Activated T-cell treated with anti-CD3 and anti-CD28 coated beads, Interleukin-2, amount 50 U/mL, for 24 hours (primary cell): ENCODE results near the gene ZNF214.
"Not testable (repeated sequence)": the region's sequence is repeated elsewhere in the genome, so short reads cannot be mapped to it uniquely, and the experiment has no call there.

Experiments
- DNase-seq: peaks from one replicate; pipeline ENCODE4 v3.0.0-alpha.2; 2020
- H3K27ac Mint-ChIP-seq: 2 replicates; pipeline ENCODE4 v1.8.0; 2020; ENCODE audit warnings: mild to moderate bottlenecking, mixed read lengths
- H3K27me3 Mint-ChIP-seq: 2 replicates; pipeline ENCODE4 v1.8.0; 2020; ENCODE audit warnings: mixed read lengths
- H3K36me3 Mint-ChIP-seq: 2 replicates; pipeline ENCODE4 v1.8.0; 2020; ENCODE audit warnings: low read depth, mixed read lengths
- H3K4me1 Mint-ChIP-seq: 2 replicates; pipeline ENCODE4 v1.8.0; 2020; ENCODE audit warnings: low read depth, mixed read lengths
- H3K4me3 Mint-ChIP-seq: 2 replicates; pipeline ENCODE4 v1.8.0; 2020; ENCODE audit warnings: mild to moderate bottlenecking, moderate library complexity, mixed read lengths
- H3K9me3 Mint-ChIP-seq: 2 replicates; pipeline ENCODE4 v1.8.0; 2020; ENCODE audit warnings: mixed read lengths

ZNF214 gene

GRCh38 chr11:7016011-7016410 lies 4.1 kb downstream of the ZNF214 start:
- H3K27ac Mint-ChIP-seq = no peak overlapping the region
- no peaks in the 10 kb centered on the region for H3K9me3 Mint-ChIP-seq
- DNase-seq = no peak
- H3K27me3 Mint-ChIP-seq = peaks cover 26% of the 10 kb centered on the region
- no peaks in the 10 kb centered on the region for H3K36me3 Mint-ChIP-seq
- peaks cover 8% of the 10 kb centered on the region for H3K4me1 Mint-ChIP-seq
- no peak overlapping the region for H3K4me3 Mint-ChIP-seq

DNA sequence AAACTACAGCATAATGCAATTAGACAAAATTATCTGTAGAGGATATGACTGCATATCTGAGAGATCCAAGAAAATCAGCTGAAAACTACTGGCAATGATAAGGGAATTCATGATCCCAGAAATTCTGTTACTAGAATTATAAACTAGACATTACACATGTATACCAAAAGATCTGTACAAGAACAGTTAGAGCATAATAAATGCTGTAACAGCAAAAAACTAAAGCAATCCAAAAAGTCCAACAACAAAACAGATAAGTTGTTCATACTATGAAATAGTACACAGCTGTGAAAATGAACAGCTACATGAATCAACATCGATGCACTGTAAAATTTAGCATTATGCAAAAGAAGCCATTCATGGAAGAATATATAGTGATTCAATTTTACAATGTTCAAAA lies 6.0 kb downstream of the ZNF214 start:
- H3K27me3 Mint-ChIP-seq = peaks cover 18% of the 10 kb centered on the region
- H3K36me3 Mint-ChIP-seq = no peaks in the 10 kb centered on the region
- no peak overlapping the region for H3K27ac Mint-ChIP-seq
- no peak for DNase-seq
- no peaks in the 10 kb centered on the region for H3K4me1 Mint-ChIP-seq
- H3K9me3 Mint-ChIP-seq = no peaks in the 10 kb centered on the region
- no peak overlapping the region for H3K4me3 Mint-ChIP-seq

- no peaks in the 10 kb centered on the region for H3K4me1 Mint-ChIP-seq
- no peaks in the 10 kb centered on the region for H3K36me3 Mint-ChIP-seq
- H3K9me3 Mint-ChIP-seq = no peaks in the 10 kb centered on the region
- H3K4me3 Mint-ChIP-seq = no peak overlapping the region
- no peak overlapping the region for H3K27ac Mint-ChIP-seq
- DNase-seq = no peak
- peaks cover 20% of the 10 kb centered on the region for H3K27me3 Mint-ChIP-seq
Observed at GRCh38 chr11:7004482-7004881, 15.7 kb downstream of the ZNF214 start.

DNA sequence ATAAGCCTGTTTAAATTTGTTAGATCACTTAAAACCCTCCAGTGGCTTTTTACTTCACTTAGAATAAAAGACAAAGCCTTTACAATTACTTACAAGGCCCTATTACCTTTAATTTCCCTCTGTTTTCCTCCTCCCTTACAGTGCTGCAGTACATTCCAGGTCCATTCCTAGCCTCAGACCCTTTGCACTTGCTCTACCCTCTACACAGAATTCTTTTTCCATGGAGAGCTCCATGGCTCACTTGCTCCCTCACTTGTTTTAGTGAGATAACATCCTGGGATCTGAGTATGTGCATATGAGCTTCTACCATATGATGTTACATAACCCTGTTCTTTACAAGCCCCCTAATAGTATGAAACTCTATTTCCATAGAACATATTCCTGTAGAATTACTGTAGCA lies 24.4 kb downstream of the ZNF214 start:
- no peak for DNase-seq
- Mint-ChIP-seq H3K36me3 (no peaks in the 10 kb centered on the region), H3K4me3 (no peak overlapping the region), H3K4me1 (no peaks in the 10 kb centered on the region), H3K9me3 (no peaks in the 10 kb centered on the region), H3K27ac (no peak overlapping the region), H3K27me3 (peaks cover 7% of the 10 kb centered on the region)

DNA sequence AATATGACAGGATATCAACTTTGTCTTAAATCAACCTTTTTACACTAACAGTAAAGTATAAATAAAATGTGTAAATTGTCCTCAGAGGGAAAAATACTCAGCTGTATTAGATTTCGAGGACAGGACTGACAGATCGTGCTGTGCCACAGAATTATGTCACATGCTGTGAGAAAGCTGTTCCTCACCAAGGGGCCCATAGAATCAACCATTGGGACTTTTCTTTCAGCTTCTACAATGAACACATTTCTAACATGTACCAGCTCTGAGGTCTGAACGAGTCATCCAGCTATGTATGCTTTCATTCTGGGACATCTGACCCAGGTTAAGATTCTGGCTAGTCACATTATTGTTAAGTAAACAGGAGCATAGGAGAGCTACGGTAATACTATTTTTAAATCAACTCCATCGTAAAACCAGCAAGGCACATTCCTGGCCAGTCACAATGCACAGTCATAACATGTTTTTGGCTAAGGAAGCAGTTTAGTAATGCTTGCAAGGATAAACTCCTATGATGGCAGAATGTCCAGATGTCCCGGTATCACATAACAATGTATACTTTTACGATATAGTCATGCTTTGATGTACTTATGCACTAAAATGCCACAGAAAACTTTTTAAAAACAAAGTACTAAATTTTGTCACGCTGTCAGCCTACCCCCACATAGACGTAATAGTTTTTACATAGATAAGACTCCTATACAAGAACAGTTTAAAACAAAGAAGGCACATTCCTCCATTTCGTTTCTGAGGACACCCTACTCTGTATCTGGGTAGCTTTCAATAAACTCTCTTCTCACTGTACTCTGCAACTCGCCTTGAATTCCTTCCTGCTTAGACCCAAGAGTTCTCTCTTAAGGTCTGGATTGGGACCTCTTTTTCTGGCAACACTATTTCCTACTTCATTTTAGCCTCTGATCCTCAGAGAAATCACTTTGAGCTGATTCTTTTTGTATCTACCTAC lies 27.4 kb downstream of the ZNF214 start:
- DNase-seq = no peak
- H3K9me3 Mint-ChIP-seq = no peaks in the 10 kb centered on the region
- H3K36me3 Mint-ChIP-seq = no peaks in the 10 kb centered on the region
- H3K4me1 Mint-ChIP-seq = no peaks in the 10 kb centered on the region
- no peak overlapping the region for H3K4me3 Mint-ChIP-seq
- H3K27ac Mint-ChIP-seq = no peak overlapping the region
- H3K27me3 Mint-ChIP-seq = no peaks in the 10 kb centered on the region

GRCh38 chr11:6992026-6992425 lies 28.1 kb downstream of the ZNF214 start:
- Mint-ChIP-seq H3K36me3 (no peaks in the 10 kb centered on the region), H3K4me3 (no peak overlapping the region), H3K27ac (no peak overlapping the region), H3K9me3 (no peaks in the 10 kb centered on the region), H3K27me3 (no peaks in the 10 kb centered on the region), H3K4me1 (no peaks in the 10 kb centered on the region)
- DNase-seq = no peak

DNA sequence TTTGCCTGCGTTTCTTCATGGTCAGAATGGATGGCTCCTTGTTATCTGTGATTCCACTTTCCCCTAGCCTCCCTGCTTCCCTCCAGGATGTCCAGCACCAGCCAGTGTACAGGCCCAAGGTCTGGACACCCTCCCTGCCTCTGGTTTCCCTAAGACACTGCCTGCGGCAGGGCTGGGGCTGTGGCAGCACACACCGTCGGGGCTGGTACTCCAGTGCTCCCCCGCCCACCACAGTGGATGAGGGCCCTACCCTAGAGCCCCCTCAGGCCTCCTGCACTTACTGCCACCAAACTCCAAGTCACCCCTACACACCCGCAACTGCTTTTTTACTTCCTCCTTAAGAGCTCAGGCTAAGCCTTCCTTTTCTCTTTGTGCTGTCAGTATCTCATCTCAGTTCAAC lies 28.9 kb downstream of the ZNF214 start:
- H3K4me3 Mint-ChIP-seq = no peak overlapping the region
- no peaks in the 10 kb centered on the region for H3K9me3 Mint-ChIP-seq
- H3K4me1 Mint-ChIP-seq = no peaks in the 10 kb centered on the region
- H3K36me3 Mint-ChIP-seq = no peaks in the 10 kb centered on the region
- no peak for DNase-seq
- no peaks in the 10 kb centered on the region for H3K27me3 Mint-ChIP-seq
- no peak overlapping the region for H3K27ac Mint-ChIP-seq

DNA sequence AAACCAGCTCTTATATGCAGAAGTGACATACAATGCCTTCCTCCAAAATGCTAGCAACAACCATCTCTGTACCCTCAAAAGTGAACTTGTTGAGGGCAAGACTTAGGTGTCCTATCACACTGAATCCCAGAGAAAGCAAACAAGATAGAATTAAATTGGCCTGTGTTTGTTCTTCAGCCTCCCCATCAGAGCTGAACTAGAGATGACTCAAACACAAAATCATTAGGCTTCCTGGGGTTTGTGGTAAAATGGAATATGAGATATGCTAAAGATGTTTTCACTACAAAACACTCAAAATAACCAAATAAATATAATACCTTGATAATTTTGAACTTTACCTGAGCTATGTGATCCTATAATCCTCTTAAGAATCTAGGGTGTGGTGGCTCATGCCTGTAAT lies 31.6 kb downstream of the ZNF214 start:
- Mint-ChIP-seq H3K9me3 (no peaks in the 10 kb centered on the region), H3K4me3 (no peak overlapping the region), H3K27ac (no peak overlapping the region), H3K27me3 (peaks cover 3% of the 10 kb centered on the region), H3K4me1 (no peaks in the 10 kb centered on the region), H3K36me3 (no peaks in the 10 kb centered on the region)
- no peak for DNase-seq

DNA sequence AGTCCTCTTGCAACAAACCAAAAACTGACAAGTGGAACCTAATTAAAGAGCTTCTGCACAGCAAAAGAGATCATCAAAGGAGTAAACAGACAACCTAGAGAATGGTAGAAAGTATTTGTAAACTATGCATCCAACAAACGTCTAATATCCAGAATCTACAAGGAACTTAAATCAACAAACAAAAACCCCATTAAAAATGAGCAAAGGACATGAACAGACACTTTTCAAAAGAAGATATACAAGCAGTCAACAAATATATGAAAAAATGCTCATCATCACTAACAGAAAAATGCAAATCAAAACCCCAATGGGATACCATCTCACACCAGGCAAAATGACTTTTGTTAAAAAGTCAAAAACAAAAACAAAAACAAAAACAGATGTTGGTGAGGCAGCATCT lies 33.7 kb downstream of the ZNF214 start:
- peaks cover 3% of the 10 kb centered on the region for H3K27me3 Mint-ChIP-seq
- no peaks in the 10 kb centered on the region for H3K36me3 Mint-ChIP-seq
- no peaks in the 10 kb centered on the region for H3K9me3 Mint-ChIP-seq
- H3K4me1 Mint-ChIP-seq = no peaks in the 10 kb centered on the region
- no peak overlapping the region for H3K4me3 Mint-ChIP-seq
- DNase-seq = no peak
- H3K27ac Mint-ChIP-seq = no peak overlapping the region

GRCh38 chr11:6979365-6979764 lies 40.8 kb downstream of the ZNF214 start:
- DNase-seq = no peak
- H3K4me3 Mint-ChIP-seq = no peak overlapping the region
- no peaks in the 10 kb centered on the region for H3K36me3 Mint-ChIP-seq
- no peaks in the 10 kb centered on the region for H3K4me1 Mint-ChIP-seq
- H3K9me3 Mint-ChIP-seq = no peaks in the 10 kb centered on the region
- no peak overlapping the region for H3K27ac Mint-ChIP-seq
- peaks cover 12% of the 10 kb centered on the region for H3K27me3 Mint-ChIP-seq

- H3K27ac Mint-ChIP-seq, H3K27me3 Mint-ChIP-seq, H3K9me3 Mint-ChIP-seq, H3K4me3 Mint-ChIP-seq, H3K4me1 Mint-ChIP-seq, H3K36me3 Mint-ChIP-seq, DNase-seq: not testable (repeated sequence)
Observed at GRCh38 chr11:6969854-6970253, 50.3 kb downstream of the ZNF214 start.

DNA sequence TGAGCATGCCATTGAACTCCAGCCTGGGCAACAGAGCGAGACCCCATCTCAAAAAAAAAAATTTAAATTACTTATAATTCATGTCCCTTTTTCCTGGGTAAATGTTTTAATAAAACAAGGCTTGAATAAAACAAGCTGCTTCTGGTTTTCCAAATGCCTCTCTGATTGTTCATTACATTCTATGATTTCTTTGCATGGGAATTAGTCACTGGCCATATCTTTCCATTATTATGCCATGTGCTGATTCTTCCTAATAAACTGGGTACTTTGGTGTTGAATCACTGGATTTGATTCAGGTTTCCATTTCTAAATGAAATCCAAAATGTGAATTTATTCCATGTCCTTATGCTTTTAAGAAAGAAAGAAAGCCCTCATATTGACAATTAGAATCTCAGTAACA lies 51.3 kb downstream of the ZNF214 start:
- no peaks in the 10 kb centered on the region for H3K36me3 Mint-ChIP-seq
- no peak for DNase-seq
- no peaks in the 10 kb centered on the region for H3K27me3 Mint-ChIP-seq
- no peaks in the 10 kb centered on the region for H3K4me1 Mint-ChIP-seq
- no peak overlapping the region for H3K4me3 Mint-ChIP-seq
- H3K27ac Mint-ChIP-seq = no peak overlapping the region
- no peaks in the 10 kb centered on the region for H3K9me3 Mint-ChIP-seq

DNA sequence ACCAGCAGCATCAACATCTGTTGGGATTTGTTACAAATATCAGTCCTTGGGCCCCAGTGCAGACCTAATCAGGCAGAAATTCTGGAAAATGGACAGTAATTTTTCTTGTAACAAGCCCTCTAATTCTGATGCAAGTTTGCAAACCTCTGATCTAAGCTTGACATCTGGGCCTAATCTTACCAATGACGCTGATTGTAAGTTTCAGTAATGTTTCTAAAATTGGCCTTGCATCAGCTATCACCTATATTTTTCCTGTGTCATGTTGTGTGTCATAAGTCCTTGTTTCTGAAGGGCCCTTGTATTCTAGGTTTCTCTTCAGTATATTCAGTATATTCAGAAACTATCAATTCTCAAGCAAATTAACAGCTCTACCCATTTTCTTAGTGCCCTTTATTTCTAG lies 57.5 kb downstream of the ZNF214 start:
- no peak for DNase-seq
- no peak overlapping the region for H3K4me3 Mint-ChIP-seq
- no peak overlapping the region for H3K27ac Mint-ChIP-seq
- no peaks in the 10 kb centered on the region for H3K9me3 Mint-ChIP-seq
- H3K4me1 Mint-ChIP-seq = no peaks in the 10 kb centered on the region
- H3K36me3 Mint-ChIP-seq = no peaks in the 10 kb centered on the region
- no peaks in the 10 kb centered on the region for H3K27me3 Mint-ChIP-seq

DNA sequence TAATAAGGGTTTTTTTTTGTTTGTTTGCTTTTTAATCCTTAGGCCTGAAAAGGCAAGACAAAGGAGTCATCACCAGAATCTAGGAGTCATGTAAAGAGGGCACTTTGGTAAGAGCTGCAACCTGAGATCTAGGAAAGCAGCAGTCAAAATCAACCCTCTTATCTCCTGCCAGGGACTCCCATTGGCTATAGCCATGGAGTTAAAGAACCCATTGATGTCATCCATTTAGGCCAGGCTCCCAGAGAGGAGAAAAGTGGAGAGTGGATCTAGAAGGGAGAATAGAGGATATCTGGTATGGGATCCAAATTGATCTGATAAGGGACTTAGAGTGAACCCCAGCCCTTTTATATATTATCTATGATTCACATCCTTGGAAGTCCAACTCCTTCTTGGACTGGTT lies 58.0 kb downstream of the ZNF214 start:
- Mint-ChIP-seq H3K27ac (no peak overlapping the region), H3K4me3 (no peak overlapping the region), H3K9me3 (no peaks in the 10 kb centered on the region), H3K27me3 (no peaks in the 10 kb centered on the region), H3K36me3 (no peaks in the 10 kb centered on the region), H3K4me1 (no peaks in the 10 kb centered on the region)
- DNase-seq = no peak

DNA sequence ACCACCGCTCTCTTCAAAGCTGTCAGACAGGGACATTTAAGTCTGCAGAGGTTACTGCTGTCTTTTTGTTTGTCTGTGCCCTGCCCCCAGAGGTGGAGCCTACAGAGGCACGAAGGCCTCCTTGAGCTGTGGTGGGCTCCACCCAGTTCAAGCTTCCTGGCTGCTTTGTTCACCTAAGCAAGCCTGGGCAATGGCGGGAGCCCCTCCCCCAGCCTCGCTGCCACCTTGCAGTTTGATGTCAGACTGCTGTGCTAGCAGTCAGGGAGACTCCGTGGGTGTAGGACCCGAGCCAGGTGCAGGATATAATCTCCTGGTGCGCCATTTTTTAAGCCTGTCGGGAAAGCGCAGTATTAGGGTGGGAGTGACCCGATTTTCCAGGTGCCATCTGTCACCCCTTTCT lies 65.9 kb downstream of the ZNF214 start:
- DNase-seq, H3K9me3 Mint-ChIP-seq, H3K36me3 Mint-ChIP-seq, H3K27me3 Mint-ChIP-seq, H3K27ac Mint-ChIP-seq, H3K4me3 Mint-ChIP-seq, H3K4me1 Mint-ChIP-seq: not testable (repeated sequence)
